Endothelial cell of umbilical vein (primary cell): ENCODE data around the gene CARMIL1. TPM values are rescaled to one million over a fixed set of nuclear protein-coding genes. Genes with fewer than 3 reads are reported as not detected.

Experiments used
- BruUV-seq: library from RNA; stranded (reverse); fragments of 400-500 nt; replicated peaks from 2 replicates; lab custom pipeline; 2021; lab: Mats Ljungman, UMichigan
- CTCF ChIA-PET: fragments of 300-600, 350-600 bp; sonication (Branson Sonifier 250); formaldehyde crosslinking; loops from one replicate; lab custom pipeline; 2021; ENCODE audit warnings: antibody characterized with exemption, inconsistent platforms; lab: Charles Lee
- POLR2A ChIA-PET: fragments of 300-600, 350-600 bp; sonication (Branson Sonifier 250); formaldehyde crosslinking; loops from one replicate; lab custom pipeline; 2021; ENCODE audit warnings: antibody characterized with exemption, inconsistent platforms; lab: Charles Lee
- DNase-seq: peaks from one replicate; pipeline ENCODE4 v3.0.0-alpha.2; 2011; ENCODE audit warnings: low read depth, low spot score
- FAIRE-seq: peaks from 2 replicates; lab custom pipeline; 2011; peaks lifted over from hg19 to GRCh38; lab: Jason Lieb, UNC
- H2AFZ ChIP-seq: 2 replicates; pipeline ENCODE4 v1.6.0; 2012; ENCODE audit warnings: low read depth, low read length, control low read depth, inconsistent platforms
- H3K27ac ChIP-seq: 2 replicates; pipeline ENCODE4 v1.5.1; 2011; ENCODE audit warnings: low read depth, mild to moderate bottlenecking, control low read depth, low read length, moderate library complexity; ENCODE audit not compliant: insufficient read depth
- H3K27me3 ChIP-seq, 2 experiments: 2 replicates each; pipeline versions ENCODE4 v1.6.0 to v1.6.1; 2011; ENCODE audit warnings: low read length in 2 of 2, mixed read lengths in 1 of 2; ENCODE audit not compliant: control insufficient read depth in 2 of 2, insufficient read depth in 2 of 2
- H3K36me3 ChIP-seq, 2 experiments: 2 replicates in 1 of 2; 3 replicates in 1 of 2; pipeline ENCODE4 v1.5.1; 2011; ENCODE audit warnings: low read length in 2 of 2, mild to moderate bottlenecking in 1 of 2, moderate library complexity in 1 of 2; ENCODE audit not compliant: control insufficient read depth in 2 of 2, insufficient read depth in 2 of 2; ENCODE audit errors: extremely low read depth in 1 of 2
- H3K4me1 ChIP-seq: 3 replicates; pipeline ENCODE4 v1.5.1; 2011; ENCODE audit warnings: mild to moderate bottlenecking, low read length; ENCODE audit not compliant: control insufficient read depth, insufficient read depth; ENCODE audit errors: extremely low read depth
- H3K4me2 ChIP-seq: 2 replicates; pipeline ENCODE4 v1.6.1; 2011; ENCODE audit warnings: low read length, control low read depth, mixed read lengths; ENCODE audit not compliant: insufficient read depth
- H3K4me3 ChIP-seq, 3 experiments: fragments of 200-600 bp in 1 of 3; sonication (generic), shearing (Covaris generic) in 1 of 3; replicated peaks in 1 of 3; 2 replicates each; pipeline ENCODE4 v1.5.1; 2011 to 2016; ENCODE audit warnings: control low read depth in 3 of 3, low read length in 3 of 3, mild to moderate bottlenecking in 2 of 3, inconsistent platforms in 1 of 3, low read depth in 1 of 3, moderate library complexity in 1 of 3; ENCODE audit not compliant: insufficient read depth in 1 of 3
- H3K79me2 ChIP-seq: 2 replicates; pipeline ENCODE4 v1.6.0; 2012; ENCODE audit warnings: low read length, inconsistent platforms; ENCODE audit not compliant: control insufficient read depth, insufficient read depth
- H3K9ac ChIP-seq: replicated peaks from 2 replicates; pipeline ENCODE3; 2011; ENCODE audit warnings: low read length, control low read depth; ENCODE audit not compliant: insufficient read depth; ENCODE audit errors: extremely low read depth
- H3K9me1 ChIP-seq: replicated peaks from 3 replicates; pipeline ENCODE4 v1.6.0; 2011; ENCODE audit warnings: mild to moderate bottlenecking, low read length; ENCODE audit not compliant: control insufficient read depth, insufficient read depth; ENCODE audit errors: extremely low read depth
- H3K9me3 ChIP-seq: replicated peaks from 2 replicates; pipeline ENCODE4 v1.5.1; 2012; ENCODE audit warnings: low read length, inconsistent platforms; ENCODE audit not compliant: control insufficient read depth, insufficient read depth
- H4K20me1 ChIP-seq: replicated peaks from 2 replicates; pipeline ENCODE3; 2011; ENCODE audit warnings: mild to moderate bottlenecking, low read length; ENCODE audit not compliant: control insufficient read depth, insufficient read depth; ENCODE audit errors: extremely low read depth
- CTCF ChIP-seq, 2 donors: IDR thresholded peaks; 1 replicate in 1 of 2; 2 replicates in 1 of 2; pipeline ENCODE4 v1.5.1; 2011; ENCODE audit warnings: low read length in 2 of 2, mild to moderate bottlenecking in 2 of 2, moderate library complexity in 2 of 2, control low read depth in 1 of 2, inconsistent platforms in 1 of 2, low read depth in 1 of 2; ENCODE audit not compliant: insufficient read depth in 1 of 2; ENCODE audit errors: extremely low read depth in 1 of 2
- EZH2 ChIP-seq: IDR thresholded peaks from 2 replicates; pipeline ENCODE4 v1.6.1; 2012; ENCODE audit warnings: borderline replicate concordance, low read depth, mild to moderate bottlenecking, moderate library complexity, low read length, inconsistent platforms; ENCODE audit not compliant: severe bottlenecking
- FOS ChIP-seq: IDR thresholded peaks from 2 replicates; pipeline ENCODE4 v1.6.1; 2011; ENCODE audit warnings: mild to moderate bottlenecking, low read length, moderate library complexity, borderline replicate concordance; ENCODE audit not compliant: insufficient read depth
- GATA2 ChIP-seq: IDR thresholded peaks from 2 replicates; pipeline ENCODE4 v1.7.0; 2011; ENCODE audit warnings: low read depth, mild to moderate bottlenecking, moderate library complexity, mixed read lengths, low read length; ENCODE audit not compliant: insufficient read length, insufficient read depth
- JUN ChIP-seq: IDR thresholded peaks from 2 replicates; pipeline ENCODE4 v1.6.1; 2011; ENCODE audit warnings: borderline replicate concordance, low read depth; ENCODE audit not compliant: insufficient read length, insufficient read depth
- MAX ChIP-seq: IDR thresholded peaks from 2 replicates; pipeline ENCODE4 v1.6.1; 2011; ENCODE audit not compliant: insufficient read depth, insufficient read length
- MYC ChIP-seq: IDR thresholded peaks from one replicate; pipeline ENCODE4 v1.6.1; 2011; ENCODE audit warnings: mild to moderate bottlenecking, low read depth, low read length
- POLR2A ChIP-seq: IDR thresholded peaks from 2 replicates; pipeline ENCODE4 v1.6.1; 2012; ENCODE audit warnings: low read depth, mild to moderate bottlenecking, control low read depth, low read length
- POLR2AphosphoS5 ChIP-seq: IDR thresholded peaks from 2 replicates; pipeline ENCODE4 v1.6.1; 2012; ENCODE audit warnings: low read depth, mild to moderate bottlenecking, control low read depth, low read length, moderate library complexity; ENCODE audit not compliant: insufficient read depth
- dilution Hi-C: fragments of 300-500 bp; cut with MboI; formaldehyde crosslinking; loops from one replicate; pipeline ENCODE4 v1.15.0; 2019; ENCODE audit warnings: low sequenced_read_pairs; ENCODE audit not compliant: extremely low pct_ligation_motif_present
- intact Hi-C: fragments of 100-400 bp; cut with micrococcal nuclease; formaldehyde crosslinking; loops from one replicate; pipeline ENCODE4 v1.10.0; 2022
- polyA plus RNA-seq, 4 experiments: library from polyadenylated mRNA; depleted of rRNA in 3 of 4; stranded (reverse) in 3 of 4; unstranded in 1 of 4; fragments of >200 nt; gene quantifications; 2 replicates each; pipeline versions ENCODE4 v1.2.1 to v1.2.3, GENCODE V29; 2011 to 2012; ENCODE audit warnings: missing spikeins in 1 of 4
- total RNA-seq: library from RNA; stranded (reverse); gene quantifications from 2 replicates; pipeline ENCODE4 v1.2.3, GENCODE V29; 2021

Gene CARMIL1
- total and polyA plus RNA-seq, 2 donors (not counting 3 experiments of a cell fraction or from before 2014, with no cell fraction given): 1.3 to 8.7 TPM

GRCh38 chr6:25292384-25292783 lies 13.2 kb downstream of the CARMIL1 start:
- Histone ChIP-seq H3K79me2 (no peaks in the 10 kb centered on the region), H3K9me3 (no peaks in the 10 kb centered on the region), H3K27me3 (no peaks in the 10 kb centered on the region), H2AFZ (no peak overlapping the region), H3K4me2 (no peak overlapping the region), H3K4me3 (no peak overlapping the region), H3K9ac (no peak overlapping the region), H4K20me1 (no peaks in the 10 kb centered on the region), H3K4me1 (no peaks in the 10 kb centered on the region), H3K27ac (no peak overlapping the region), H3K9me1 (no peaks in the 10 kb centered on the region), H3K36me3 (no peaks in the 10 kb centered on the region)
- DNase-seq (no peak), FAIRE-seq (no peak)
- dilution Hi-C loops: no loop called here
- TF ChIP-seq GATA2 (no peak), FOS (no peak), CTCF (IDR thresholded peaks at IDR 0.05; ENCODE audit: extremely low read depth in 1 of 2, insufficient read depth in 1 of 2, low read depth in 1 of 2, low read length in 2 of 2) (no peak), EZH2 (no peak), MAX (no peak), MYC (no peak), JUN (no peak), POLR2A (no peak), POLR2AphosphoS5 (no peak)
- ChIA-PET CTCF (interaction anchor here (1.4 kb wide), 2 partner anchors 14 to 32 kb away, joined by 3 read pairs; no protein-coding TSS in a partner anchor), POLR2A (no interaction called here)
- intact Hi-C loops: no loop called here
- no TSS peak for BruUV-seq
